ENCODE results near the gene KCNE3. TPM values are rescaled to one million over a fixed set of nuclear protein-coding genes. Genes with fewer than 3 reads are reported as not detected.
A peak's percentile ranks its signal among the peaks of the same experiment; 100 is the strongest.

KCNE3 gene
- total and polyA plus RNA-seq, 9 of the 15 experiments (the other 6 are each of a cell fraction or from before 2014, with no cell fraction given), result 1.6 to 8.7 (median 6.2) TPM

GRCh38 chr11:74464746-74465145 is 2.6 kb downstream of the KCNE3 start:
- Histone ChIP-seq H3K9me3 (replicated peaks; ENCODE audit: control insufficient read depth, insufficient read depth, low read depth, low read length) (no peaks in the 10 kb centered on the region), H4K20me1 (replicated peaks; ENCODE audit: control insufficient read depth, insufficient read depth, low read length) (no peaks in the 10 kb centered on the region), H3K4me1 (replicated peaks in 1 of 2; ENCODE audit: control insufficient read depth in 2 of 2, insufficient read depth in 2 of 2, low read length in 2 of 2) (peaks cover 39 to 52% of the 10 kb centered on the region in 2 experiments), H3K79me2 (ENCODE audit: control insufficient read depth, insufficient read depth, low read length) (0 out of 3 replicates have a peak, but pooled peaks cover 10% of the 10 kb centered on the region), H2AFZ (ENCODE audit: low read depth, low read length) (no peak overlapping the region), H3K9ac (ENCODE audit: insufficient read depth in 1 of 2, low read depth in 2 of 2, low read length in 2 of 2) (no peak overlapping the region), H3K27ac (ENCODE audit: extremely low read depth, low read depth, low read length) (no peak overlapping the region), H3K36me3 (ENCODE audit: control insufficient read depth, insufficient read depth, low read length) (no peaks in the 10 kb centered on the region; the same call in 2 of the 3 replicates), H3K4me3 (no peak overlapping the region), H3K27me3 (ENCODE audit: control insufficient read depth in 2 of 2, insufficient read depth in 2 of 2, low read length in 2 of 2) (no peaks in the 10 kb centered on the region), H3K4me2 (ENCODE audit: insufficient read depth, low read length) (no peak overlapping the region), H3K9me1 (ENCODE audit: control insufficient read depth, insufficient read depth, low read length) (no peaks in the 10 kb centered on the region)
- no peak for ATAC-seq
- 33% methylated on average over 1 of the region's 1 CpG for whole genome bisulfite sequencing (ENCODE audit: insufficient coverage, low coverage, missing lambda C conversion rate)
- peak; percentile 6 for FAIRE-seq
- no peak for TF ChIP-seq POLR3A (IDR thresholded peaks at IDR 0.05; ENCODE audit: borderline replicate concordance, extremely low read depth, insufficient read depth, insufficient read length)
- no peak for TF ChIP-seq EZH2 (IDR thresholded peaks at IDR 0.05; ENCODE audit: borderline replicate concordance, low read depth, low read length)
- 0 out of 2 replicates have a peak, but pooled peaks have one; percentile 27 for TF ChIP-seq HBP1 (CRISPR knock-in tag; IDR thresholded peaks at IDR 0.05)
- peak; percentile 59; the same call in 1 of the 2 replicates for TF ChIP-seq SPI1 (IDR thresholded peaks at IDR 0.05; ENCODE audit: borderline replicate concordance, low read depth, low read length)
- no peak for TF ChIP-seq MAX (CRISPR knock-in tag; IDR thresholded peaks at IDR 0.05)
- TF ChIP-seq MEF2A (IDR thresholded peaks at IDR 0.05; ENCODE audit: control insufficient read depth, low read depth, low read length), result no peak
- no peak for TF ChIP-seq NCOA6 (IDR thresholded peaks at IDR 0.05)
- no peak for TF ChIP-seq ZNF699 (CRISPR knock-in tag; IDR thresholded peaks at IDR 0.05; ENCODE audit: insufficient replicate concordance)
- CTCF ChIA-PET (ENCODE audit: low intra/inter-chr PET ratio), result no interaction called here
- POLR2A ChIA-PET, result interaction anchor here (0.6 to 2.1 kb wide), 7 partner anchors 9 to 219 kb away, joined by 3 to 5 read pairs (median 3); partner anchors contain the start of gene LIPT2
- intact Hi-C loops (cut with micrococcal nuclease), result no loop called here
- no TSS peak for BruUV-seq (replicated peaks)
- no peak for DNase-seq (ENCODE audit: extremely low read depth in 1 of 4, low spot score in 3 of 4)
- in situ Hi-C loops (cut with MboI), result loop anchor here (5.0 to 10.0 kb wide), 2 partner anchors 118 to 860 kb away; no protein-coding TSS in a partner anchor
